Activated T-helper 17 cell treated with anti-CD3 and anti-CD28 coated beads, Interleukin-2, amount 50 U/mL, for 72 hours (primary cell): ENCODE measurements around the gene CTDP1. TPM values are rescaled to one million over a fixed set of nuclear protein-coding genes. Genes with fewer than 3 reads are reported as not detected.
A peak's percentile ranks its signal among the peaks of the same experiment; 100 is the strongest.

ENCODE experiments used
- ATAC-seq: fragments of 150-1000 bp; cut with Tn5 transposase; replicated peaks from 2 replicates; pipeline ENCODE4 v1.10.0; 2021; ENCODE audit warnings: mild to moderate bottlenecking, moderate library complexity
- H3K27ac Mint-ChIP-seq: one replicate; pipeline ENCODE4 v1.8.0; 2022; ENCODE audit warnings: mixed read lengths
- H3K27me3 Mint-ChIP-seq: one replicate; pipeline ENCODE4 v1.8.0; 2022; ENCODE audit warnings: mixed read lengths
- H3K36me3 Mint-ChIP-seq: one replicate; pipeline ENCODE4 v1.8.0; 2022; ENCODE audit warnings: low read depth, mild to moderate bottlenecking, mixed read lengths
- H3K4me1 Mint-ChIP-seq: one replicate; pipeline ENCODE4 v1.8.0; 2022; ENCODE audit warnings: mixed read lengths
- H3K4me3 Mint-ChIP-seq: one replicate; pipeline ENCODE4 v1.8.0; 2022; ENCODE audit warnings: mild to moderate bottlenecking, mixed read lengths
- H3K9me3 Mint-ChIP-seq: one replicate; pipeline ENCODE4 v1.8.0; 2022; ENCODE audit warnings: mixed read lengths
- total RNA-seq, 2 donors: library from RNA; stranded (reverse); gene quantifications; one replicate each; pipeline ENCODE4 v1.2.3, GENCODE V29; 2022

CTDP1 gene
- total RNA-seq, 2 donors from 2014 or later = 38.8 to 48.5 TPM

GRCh38 chr18:79662034-79662433 is 17.6 kb upstream of the CTDP1 start:
- no peak overlapping the region for H3K4me3 Mint-ChIP-seq
- peaks cover 16% of the 10 kb centered on the region for H3K27me3 Mint-ChIP-seq
- no peaks in the 10 kb centered on the region for H3K4me1 Mint-ChIP-seq
- H3K9me3 Mint-ChIP-seq = no peaks in the 10 kb centered on the region
- no peak for ATAC-seq
- no peaks in the 10 kb centered on the region for H3K36me3 Mint-ChIP-seq
- no peak overlapping the region for H3K27ac Mint-ChIP-seq

- Mint-ChIP-seq H3K27ac (no peak overlapping the region), H3K4me1 (no peaks in the 10 kb centered on the region), H3K9me3 (no peaks in the 10 kb centered on the region), H3K27me3 (peaks cover 16% of the 10 kb centered on the region), H3K36me3 (no peaks in the 10 kb centered on the region), H3K4me3 (no peak overlapping the region)
- ATAC-seq = no peak
Measured at GRCh38 chr18:79662439-79662838, 17.2 kb upstream of the CTDP1 start.

- no peak for ATAC-seq
- no peak overlapping the region for H3K27ac Mint-ChIP-seq
Measured at GRCh38 chr18:79664525-79665125, 15.0 kb upstream of the CTDP1 start.

GRCh38 chr18:79668203-79668602 is 11.4 kb upstream of the CTDP1 start:
- Mint-ChIP-seq H3K27ac (no peak overlapping the region), H3K4me1 (peaks cover 9% of the 10 kb centered on the region), H3K36me3 (no peaks in the 10 kb centered on the region), H3K27me3 (no peaks in the 10 kb centered on the region), H3K9me3 (peaks cover 4% of the 10 kb centered on the region), H3K4me3 (no peak overlapping the region)
- no peak for ATAC-seq

More at GRCh38 chr18:79664525-79665125, 15.0 kb upstream of the CTDP1 start:
- H3K36me3 Mint-ChIP-seq = no peaks in the 10 kb centered on the region
- H3K27me3 Mint-ChIP-seq = peaks cover 8% of the 10 kb centered on the region
- H3K9me3 Mint-ChIP-seq = no peaks in the 10 kb centered on the region
- H3K4me3 Mint-ChIP-seq = no peak overlapping the region
- H3K4me1 Mint-ChIP-seq = no peaks in the 10 kb centered on the region

GRCh38 chr18:79672490-79673276 is 6.9 kb upstream of the CTDP1 start:
- Mint-ChIP-seq H3K36me3 (peaks cover 16% of the 10 kb centered on the region), H3K9me3 (peaks cover 4% of the 10 kb centered on the region), H3K27ac (no peak overlapping the region), H3K4me3 (no peak overlapping the region), H3K27me3 (no peaks in the 10 kb centered on the region), H3K4me1 (peaks cover 9% of the 10 kb centered on the region)
- ATAC-seq = no peak

- Mint-ChIP-seq H3K4me1 (peaks cover 14% of the 10 kb centered on the region), H3K4me3 (peak overlapping the region; percentile 90), H3K27me3 (no peaks in the 10 kb centered on the region), H3K9me3 (no peaks in the 10 kb centered on the region), H3K36me3 (peaks cover 48% of the 10 kb centered on the region), H3K27ac (no peak overlapping the region)
- no peak for ATAC-seq
Measured at GRCh38 chr18:79677221-79677620, 2.4 kb upstream of the CTDP1 start.

- H3K27me3 Mint-ChIP-seq = no peaks in the 10 kb centered on the region
- peak overlapping the region; percentile 90 for H3K4me3 Mint-ChIP-seq
- H3K4me1 Mint-ChIP-seq = peaks cover 18% of the 10 kb centered on the region
- no peaks in the 10 kb centered on the region for H3K9me3 Mint-ChIP-seq
- ATAC-seq = no peak
- peak overlapping the region; percentile 99 for H3K27ac Mint-ChIP-seq
- peaks cover 54% of the 10 kb centered on the region for H3K36me3 Mint-ChIP-seq
Measured at GRCh38 chr18:79677840-79678239, 1.8 kb upstream of the CTDP1 start.

- ATAC-seq = peak; percentile 91
- Mint-ChIP-seq H3K4me3 (peak overlapping the region; percentile 90), H3K4me1 (peaks cover 23% of the 10 kb centered on the region), H3K36me3 (peaks cover 64% of the 10 kb centered on the region), H3K27ac (peak overlapping the region; percentile 99), H3K27me3 (no peaks in the 10 kb centered on the region), H3K9me3 (no peaks in the 10 kb centered on the region)
Measured at GRCh38 chr18:79678665-79679551, 695 bp upstream of the CTDP1 start.

- Mint-ChIP-seq H3K9me3 (no peaks in the 10 kb centered on the region), H3K36me3 (peaks cover 66% of the 10 kb centered on the region)
- peak; percentile 10 for ATAC-seq
Measured at GRCh38 chr18:79680100-79680879, 687 bp downstream of the CTDP1 start.

GRCh38 chr18:79680891-79681339 is 1.3 kb downstream of the CTDP1 start:
- ATAC-seq = no peak
- Mint-ChIP-seq H3K36me3 (peaks cover 63% of the 10 kb centered on the region), H3K27me3 (no peaks in the 10 kb centered on the region), H3K9me3 (no peaks in the 10 kb centered on the region), H3K4me1 (peaks cover 42% of the 10 kb centered on the region), H3K4me3 (peak overlapping the region; percentile 97), H3K27ac (peak overlapping the region; percentile 96)

More at GRCh38 chr18:79680100-79680879, 687 bp downstream of the CTDP1 start:
- peak overlapping the region; percentile 96 for H3K27ac Mint-ChIP-seq
- H3K4me1 Mint-ChIP-seq = peaks cover 37% of the 10 kb centered on the region
- H3K4me3 Mint-ChIP-seq = peak overlapping the region; percentile 97
- no peaks in the 10 kb centered on the region for H3K27me3 Mint-ChIP-seq

- peaks cover 62% of the 10 kb centered on the region for H3K36me3 Mint-ChIP-seq
- H3K27ac Mint-ChIP-seq = peak overlapping the region; percentile 96
- peak overlapping the region; percentile 97 for H3K4me3 Mint-ChIP-seq
- H3K9me3 Mint-ChIP-seq = no peaks in the 10 kb centered on the region
- ATAC-seq = peak; percentile 8
- peaks cover 48% of the 10 kb centered on the region for H3K4me1 Mint-ChIP-seq
- no peaks in the 10 kb centered on the region for H3K27me3 Mint-ChIP-seq
Measured at GRCh38 chr18:79681484-79682387, 2.1 kb downstream of the CTDP1 start.

- ATAC-seq = no peak
- H3K9me3 Mint-ChIP-seq = no peaks in the 10 kb centered on the region
- no peaks in the 10 kb centered on the region for H3K27me3 Mint-ChIP-seq
- H3K36me3 Mint-ChIP-seq = peaks cover 58% of the 10 kb centered on the region
- peaks cover 48% of the 10 kb centered on the region for H3K4me1 Mint-ChIP-seq
- peak overlapping the region; percentile 97 for H3K4me3 Mint-ChIP-seq
- peak overlapping the region; percentile 94 for H3K27ac Mint-ChIP-seq
Measured at GRCh38 chr18:79682481-79682880, 2.9 kb downstream of the CTDP1 start.
